PC-9 (cell line): ENCODE data around the gene STAT4. TPM values are rescaled to one million over a fixed set of nuclear protein-coding genes. Genes with fewer than 3 reads are reported as not detected.
A peak's percentile ranks its signal among the peaks of the same experiment; 100 is the strongest.

Experiments
- BruUV-seq: library from RNA; stranded (reverse); fragments of 400-500 nt; replicated peaks from 2 replicates; lab custom pipeline; 2021; lab: Mats Ljungman, UMichigan
- CTCF ChIA-PET: fragments of 300-600 bp; sonication (Branson Sonifier 250); formaldehyde crosslinking; loops from one replicate; lab custom pipeline; 2022; ENCODE audit warnings: antibody characterized with exemption; lab: Charles Lee
- POLR2A ChIA-PET: fragments of 300-600 bp; sonication (Branson Sonifier 250); formaldehyde crosslinking; loops from one replicate; lab custom pipeline; 2022; ENCODE audit warnings: antibody characterized with exemption; ENCODE audit not compliant: unreplicated experiment; lab: Charles Lee
- DNase-seq, 2 experiments: peaks; one replicate each; pipeline versions ENCODE4 v3.0.0 to v3.0.0-alpha.2; 2015 to 2022; ENCODE audit warnings: mixed read lengths in 1 of 2
- H2AFZ ChIP-seq: fragments of 200-600 bp; sonication (generic); 2 replicates; pipeline ENCODE4 v1.8.1; 2017; ENCODE audit warnings: antibody characterized with exemption
- H3F3A ChIP-seq: fragments of 200-600 bp; sonication (generic); 2 replicates; pipeline ENCODE4 v1.8.1; 2017; ENCODE audit warnings: antibody characterized with exemption, mild to moderate bottlenecking, low read depth; ENCODE audit not compliant: insufficient read depth
- H3K27ac ChIP-seq: fragments of 200-600 bp; sonication (generic); 2 replicates; pipeline ENCODE4 v1.6.1; 2016; ENCODE audit warnings: mixed run types
- H3K27me3 ChIP-seq: fragments of 200-600 bp; sonication (generic); 2 replicates; pipeline ENCODE4 v1.6.1; 2016; ENCODE audit warnings: low read depth, mixed run types; ENCODE audit not compliant: insufficient read depth
- H3K36me3 ChIP-seq: fragments of 200-600 bp; sonication (generic); 2 replicates; pipeline ENCODE4 v1.6.1; 2016; ENCODE audit warnings: low read depth, mixed run types
- H3K4me1 ChIP-seq: fragments of 200-600 bp; sonication (generic); replicated peaks from 2 replicates; pipeline ENCODE4 v1.6.1; 2016; ENCODE audit warnings: mixed run types; ENCODE audit not compliant: insufficient read depth
- H3K4me2 ChIP-seq: fragments of 200-600 bp; sonication (generic); 2 replicates; pipeline ENCODE4 v1.6.1; 2017; ENCODE audit warnings: mixed run types
- H3K4me3 ChIP-seq: fragments of 200-600 bp; sonication (generic); 2 replicates; pipeline ENCODE4 v1.6.1; 2016; ENCODE audit warnings: mixed run types
- H3K79me2 ChIP-seq: fragments of 200-600 bp; sonication (generic); 2 replicates; pipeline ENCODE4 v1.6.1; 2017; ENCODE audit warnings: low read depth, mixed run types
- H3K9me2 ChIP-seq: fragments of 200-600 bp; sonication (generic); 2 replicates; pipeline ENCODE4 v1.8.1; 2017; ENCODE audit warnings: mild to moderate bottlenecking; ENCODE audit not compliant: insufficient read depth
- H3K9me3 ChIP-seq: fragments of 200-600 bp; sonication (generic); 2 replicates; pipeline ENCODE4 v1.8.1; 2016; ENCODE audit warnings: low read depth; ENCODE audit not compliant: insufficient read depth
- H4K20me1 ChIP-seq: fragments of 200-600 bp; sonication (generic); 2 replicates; pipeline ENCODE4 v1.8.1; 2017; ENCODE audit not compliant: insufficient read depth
- EZH2 ChIP-seq: fragments of 200-600 bp; sonication (generic); IDR thresholded peaks from 2 replicates; pipeline ENCODE4 v1.8.0; 2017; ENCODE audit warnings: antibody characterized with exemption, low read depth
- intact Hi-C: fragments of 100-400 bp; cut with micrococcal nuclease; formaldehyde crosslinking; loops from one replicate; pipeline ENCODE4 v1.10.0; 2022; ENCODE audit not compliant: unreplicated experiment
- total RNA-seq: library from RNA; stranded (reverse); gene quantifications from 2 replicates; pipeline ENCODE4 v1.2.3, GENCODE V29; 2021
- TF ChIP-seq, protein P1 (sequence below): fragments of 200-600 bp; sonication (generic); conservative IDR thresholded peaks from 2 replicates; pipeline ENCODE4 v1.6.1; 2017; ENCODE audit warnings: mixed run types, antibody characterized with exemption, mild to moderate bottlenecking, moderate library complexity

The STAT4 gene
- total RNA-seq, 1 experiment from 2014 or later = 0.70 TPM

DNA sequence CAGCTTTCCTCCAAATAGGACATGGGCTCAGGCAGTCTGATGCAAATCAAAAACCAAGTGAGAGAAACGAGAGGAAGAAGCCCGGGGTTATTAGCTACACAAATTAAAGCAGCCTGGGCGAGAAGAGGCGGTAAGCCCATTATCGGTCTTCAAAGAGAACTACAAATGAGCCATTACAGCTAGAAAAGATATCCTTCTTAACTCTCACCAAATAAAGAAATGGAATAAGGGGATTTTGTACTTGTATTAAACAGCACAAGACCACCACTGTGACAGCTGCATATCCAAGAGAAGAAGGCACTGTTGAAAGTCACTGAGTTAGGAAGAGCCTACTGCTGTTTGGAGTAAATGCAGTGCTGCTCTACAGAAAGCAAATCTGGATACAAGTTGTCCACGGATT is 169.5 kb downstream of the STAT4 start:
- no peaks in the 10 kb centered on the region for H3K79me2 ChIP-seq
- H3F3A ChIP-seq = peaks cover 25% of the 10 kb centered on the region
- no peak for TF ChIP-seq EZH2
- TF ChIP-seq, protein P1, sequence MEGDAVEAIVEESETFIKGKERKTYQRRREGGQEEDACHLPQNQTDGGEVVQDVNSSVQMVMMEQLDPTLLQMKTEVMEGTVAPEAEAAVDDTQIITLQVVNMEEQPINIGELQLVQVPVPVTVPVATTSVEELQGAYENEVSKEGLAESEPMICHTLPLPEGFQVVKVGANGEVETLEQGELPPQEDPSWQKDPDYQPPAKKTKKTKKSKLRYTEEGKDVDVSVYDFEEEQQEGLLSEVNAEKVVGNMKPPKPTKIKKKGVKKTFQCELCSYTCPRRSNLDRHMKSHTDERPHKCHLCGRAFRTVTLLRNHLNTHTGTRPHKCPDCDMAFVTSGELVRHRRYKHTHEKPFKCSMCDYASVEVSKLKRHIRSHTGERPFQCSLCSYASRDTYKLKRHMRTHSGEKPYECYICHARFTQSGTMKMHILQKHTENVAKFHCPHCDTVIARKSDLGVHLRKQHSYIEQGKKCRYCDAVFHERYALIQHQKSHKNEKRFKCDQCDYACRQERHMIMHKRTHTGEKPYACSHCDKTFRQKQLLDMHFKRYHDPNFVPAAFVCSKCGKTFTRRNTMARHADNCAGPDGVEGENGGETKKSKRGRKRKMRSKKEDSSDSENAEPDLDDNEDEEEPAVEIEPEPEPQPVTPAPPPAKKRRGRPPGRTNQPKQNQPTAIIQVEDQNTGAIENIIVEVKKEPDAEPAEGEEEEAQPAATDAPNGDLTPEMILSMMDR = no peak
- H2AFZ ChIP-seq = no peak overlapping the region
- BruUV-seq = no TSS peak
- H4K20me1 ChIP-seq = no peaks in the 10 kb centered on the region
- no peaks in the 10 kb centered on the region for H3K9me3 ChIP-seq
- H3K4me1 ChIP-seq = peaks cover 40% of the 10 kb centered on the region
- CTCF ChIA-PET = no interaction called here
- POLR2A ChIA-PET = no interaction called here
- no peak overlapping the region for H3K4me3 ChIP-seq
- H3K27ac ChIP-seq = no peak overlapping the region
- intact Hi-C loops = loop anchor here (10.0 kb wide), 1 partner anchor 57 kb away; no protein-coding TSS in a partner anchor
- no peaks in the 10 kb centered on the region for H3K27me3 ChIP-seq
- peaks cover 25% of the 10 kb centered on the region for H3K36me3 ChIP-seq
- no peak for DNase-seq
- H3K9me2 ChIP-seq = no peaks in the 10 kb centered on the region
- peak overlapping the region; percentile 60 for H3K4me2 ChIP-seq

DNA sequence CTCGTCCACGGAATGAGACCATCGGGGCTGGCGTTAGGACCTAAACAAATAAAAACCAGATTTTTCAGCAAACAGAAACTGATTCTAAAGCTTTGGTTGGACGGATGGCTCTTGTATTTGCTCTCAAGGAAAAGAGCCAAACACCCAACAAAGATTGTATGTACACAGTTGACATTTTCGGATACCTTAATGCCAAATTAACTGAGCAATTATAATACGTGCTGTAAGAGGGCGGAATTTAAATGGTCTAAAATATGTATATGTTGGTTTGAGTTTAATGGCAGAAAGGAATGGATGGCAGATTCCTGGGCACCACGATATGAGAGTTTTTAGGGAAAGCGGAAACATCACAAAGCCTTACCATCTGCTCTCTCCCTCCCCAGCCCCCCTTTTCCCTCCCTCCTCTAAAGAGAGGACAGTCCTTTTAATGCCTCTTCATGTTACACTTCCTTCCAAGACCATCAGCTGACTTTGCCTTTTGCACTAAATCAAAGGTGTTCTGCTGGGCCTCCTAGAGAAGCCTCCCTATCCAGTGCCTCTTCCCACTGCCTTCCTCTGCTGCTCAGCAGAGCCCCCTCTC is 170.1 kb downstream of the STAT4 start:
- H3K27me3 ChIP-seq = no peaks in the 10 kb centered on the region
- no peaks in the 10 kb centered on the region for H3K79me2 ChIP-seq
- TF ChIP-seq, protein P1 = no peak
- no peak for TF ChIP-seq EZH2
- ChIA-PET POLR2A (no interaction called here), CTCF (interaction anchor here (0.6 kb wide), 1 partner anchor 33 kb away, joined by 3 read pairs; no protein-coding TSS in a partner anchor)
- H2AFZ ChIP-seq = no peak overlapping the region
- peak overlapping the region; percentile 55 for H3K27ac ChIP-seq
- H3K9me3 ChIP-seq = no peaks in the 10 kb centered on the region
- intact Hi-C loops = loop anchor here (1.0 to 10.0 kb wide), 4 partner anchors 32 to 194 kb away; partner anchors contain the start of gene GLS
- H3F3A ChIP-seq = peaks cover 25% of the 10 kb centered on the region
- peak overlapping the region; percentile 60 for H3K4me2 ChIP-seq
- H3K4me3 ChIP-seq = peak overlapping the region; percentile 25; the same call in 1 of the 2 replicates
- peaks cover 25% of the 10 kb centered on the region for H3K36me3 ChIP-seq
- H3K9me2 ChIP-seq = no peaks in the 10 kb centered on the region
- DNase-seq = peak in 1 of 2 experiments; percentile 37
- H3K4me1 ChIP-seq = peaks cover 40% of the 10 kb centered on the region
- H4K20me1 ChIP-seq = no peaks in the 10 kb centered on the region
- BruUV-seq = no TSS peak

DNA sequence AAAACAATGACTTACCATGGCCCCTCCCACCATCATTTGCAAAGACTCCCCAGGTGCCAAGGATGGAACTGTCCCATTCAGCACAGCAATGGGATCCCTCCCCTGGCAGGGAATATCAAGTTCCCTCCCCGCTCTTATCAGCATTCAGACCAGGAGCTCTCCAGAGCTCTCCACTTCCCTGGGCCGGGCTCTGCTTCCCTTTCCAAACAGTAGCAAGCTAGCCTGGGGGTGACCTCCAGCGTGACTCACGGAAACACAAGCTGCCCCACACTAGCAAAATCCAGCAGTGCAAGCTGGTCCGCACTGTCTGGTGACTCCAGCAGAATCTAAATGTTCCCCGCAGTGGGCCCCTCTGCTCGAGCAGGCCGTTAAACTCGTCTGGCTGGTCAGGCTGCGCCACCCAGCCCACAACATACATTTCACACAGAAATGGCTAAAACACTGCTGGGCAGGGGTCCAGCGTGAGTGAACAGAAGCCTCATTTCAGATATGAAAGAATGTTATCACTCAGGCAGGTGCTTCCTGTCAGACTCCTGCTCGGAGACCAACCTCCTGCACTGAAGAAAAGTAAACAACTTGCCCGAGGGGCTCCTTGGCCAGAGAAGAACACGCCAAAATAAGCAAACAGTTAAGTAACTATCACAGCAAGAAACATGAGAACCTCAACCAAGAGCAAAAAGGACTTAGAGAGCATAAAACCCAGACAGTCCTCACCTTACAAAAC is 170.7 kb downstream of the STAT4 start:
- Histone ChIP-seq H3K4me3 (peak overlapping the region; percentile 28; the same call in 1 of the 2 replicates), H3K27me3 (no peaks in the 10 kb centered on the region), H2AFZ (no peak overlapping the region), H3K27ac (peak overlapping the region; percentile 55), H3K9me3 (no peaks in the 10 kb centered on the region), H3K4me2 (peak overlapping the region; percentile 60), H3K9me2 (no peaks in the 10 kb centered on the region), H3K4me1 (peaks cover 40% of the 10 kb centered on the region), H3K36me3 (peaks cover 25% of the 10 kb centered on the region), H4K20me1 (no peaks in the 10 kb centered on the region), H3F3A (peaks cover 25% of the 10 kb centered on the region), H3K79me2 (no peaks in the 10 kb centered on the region)
- intact Hi-C loops = loop anchor here (1.0 to 10.0 kb wide), 4 partner anchors 32 to 194 kb away; partner anchors contain the start of gene GLS
- POLR2A ChIA-PET = interaction anchor here (0.6 kb wide), 2 partner anchors 32 to 199 kb away, joined by 3 read pairs; no protein-coding TSS in a partner anchor
- CTCF ChIA-PET = interaction anchor here (0.6 to 1.2 kb wide), 2 partner anchors 32 to 188 kb away, joined by 3 read pairs; no protein-coding TSS in a partner anchor
- TF ChIP-seq EZH2 = no peak
- TF ChIP-seq, protein P1 = no peak
- no TSS peak for BruUV-seq
- DNase-seq = peak; percentile 90 to 94

Other genes with a start within 250 kb of the STAT4 start
- 28.0 and 32.5 TPM in 2 replicates for gene STAT1, start 136.8 kb downstream of the STAT4 start, total RNA-seq
- gene MYO1B, start 94.4 kb upstream of the STAT4 start, total RNA-seq = 48.5 and 55.0 TPM in 2 replicates